Stimulated activated CD8-positive, alpha-beta memory T cell treated with anti-CD3 and anti-CD28 coated beads, Interleukin-7, amount 100 ng/mL, for 4 hours (primary cell): ENCODE measurements around the gene PARD3B.

Experiments
- DNase-seq, 2 donors: peaks; one replicate each; pipeline ENCODE4 v3.0.0-alpha.2; 2020; ENCODE audit warnings: low read depth in 2 of 2

Gene PARD3B

DNA sequence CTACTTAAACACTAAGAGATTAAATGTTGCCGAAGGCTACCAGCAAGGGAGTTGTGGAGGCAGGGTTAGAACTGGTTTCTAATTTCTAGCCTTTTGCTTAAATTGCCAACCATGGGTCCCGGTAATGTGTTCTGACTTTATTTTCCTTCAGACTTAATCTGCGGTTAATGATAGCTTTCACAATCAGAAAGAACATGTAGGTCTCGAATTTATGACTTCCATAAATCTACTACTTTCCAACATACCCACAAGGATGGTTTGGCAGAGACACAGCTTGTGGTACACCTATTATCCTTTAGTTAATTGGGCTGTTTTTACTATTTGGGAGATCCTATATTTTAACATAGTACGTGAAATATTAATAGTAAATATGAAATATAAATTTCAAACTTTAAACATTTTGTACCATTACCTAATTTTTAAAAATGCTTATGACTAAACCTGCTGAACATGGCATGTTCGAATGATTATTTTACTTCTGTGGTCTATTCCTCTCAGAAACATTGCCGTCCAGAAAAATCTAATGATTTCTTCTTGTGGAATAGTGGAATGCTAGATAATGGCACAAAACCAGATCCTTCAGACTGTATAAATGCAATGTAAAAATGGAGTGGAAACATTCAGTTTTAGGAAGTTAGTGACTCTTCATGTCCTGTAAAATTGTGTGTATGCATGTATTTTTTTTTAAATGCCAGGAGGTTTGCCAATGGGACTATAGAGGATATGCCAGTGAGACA, 41.3 kb downstream of the PARD3B start:
- no peak for DNase-seq

DNA sequence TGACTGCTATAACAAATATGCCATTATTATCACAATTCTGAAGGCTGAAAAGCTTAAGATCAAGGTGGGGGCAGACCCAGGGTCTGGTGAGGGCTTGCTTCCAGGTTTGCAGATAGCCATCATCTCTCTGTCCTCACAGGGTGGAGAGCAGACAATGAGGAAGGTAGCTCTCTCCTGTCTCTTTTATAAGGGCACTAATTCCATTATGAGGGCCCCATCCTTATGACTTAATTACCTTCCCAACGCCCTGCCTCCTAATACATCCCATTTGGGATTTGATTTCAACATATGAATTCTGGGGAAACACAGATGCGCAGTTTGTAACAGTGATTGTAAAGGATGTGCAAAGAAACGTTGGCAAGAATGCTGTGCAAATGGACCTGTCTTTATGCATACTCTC, 44.8 kb downstream of the PARD3B start:
- DNase-seq, result no peak

DNA sequence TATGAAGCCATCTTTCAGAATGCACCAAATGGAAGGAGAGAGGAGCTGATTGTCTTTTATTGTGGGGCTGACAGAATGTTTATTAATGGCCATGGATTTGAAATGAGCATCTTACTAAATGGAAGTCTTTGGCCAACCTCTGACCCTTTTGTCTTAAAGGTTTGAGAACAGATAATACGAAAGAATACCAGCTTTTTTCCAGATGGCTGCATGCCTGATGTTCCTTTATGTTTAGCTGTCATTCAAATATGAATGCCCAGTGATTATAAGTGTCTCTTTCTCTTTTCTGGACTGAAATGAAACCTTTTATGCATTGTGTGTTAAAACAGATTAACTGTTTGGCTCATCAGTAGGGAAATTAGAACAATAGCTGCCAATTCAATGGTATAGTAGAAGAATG, 46.0 kb downstream of the PARD3B start:
- no peak for DNase-seq

DNA sequence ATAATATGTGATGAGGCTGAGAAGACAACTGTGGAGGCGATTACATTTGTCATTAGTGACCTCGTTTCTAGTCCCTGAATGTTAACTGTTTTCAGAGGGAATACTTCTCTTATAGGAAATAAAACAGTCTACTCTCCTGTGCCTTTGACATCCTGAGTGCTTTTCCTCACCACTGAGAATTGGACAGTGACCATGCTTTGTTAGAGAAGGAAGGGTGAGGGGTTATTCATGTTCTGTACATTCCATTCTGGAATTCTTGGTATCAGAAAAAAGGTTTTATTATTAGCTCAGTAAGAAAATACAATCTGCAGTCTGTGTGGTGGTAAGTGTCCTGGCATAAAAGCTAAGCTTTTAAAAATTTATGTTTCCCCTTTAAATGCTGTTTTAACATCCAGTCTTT, 58.8 kb downstream of the PARD3B start:
- no peak for DNase-seq

DNA sequence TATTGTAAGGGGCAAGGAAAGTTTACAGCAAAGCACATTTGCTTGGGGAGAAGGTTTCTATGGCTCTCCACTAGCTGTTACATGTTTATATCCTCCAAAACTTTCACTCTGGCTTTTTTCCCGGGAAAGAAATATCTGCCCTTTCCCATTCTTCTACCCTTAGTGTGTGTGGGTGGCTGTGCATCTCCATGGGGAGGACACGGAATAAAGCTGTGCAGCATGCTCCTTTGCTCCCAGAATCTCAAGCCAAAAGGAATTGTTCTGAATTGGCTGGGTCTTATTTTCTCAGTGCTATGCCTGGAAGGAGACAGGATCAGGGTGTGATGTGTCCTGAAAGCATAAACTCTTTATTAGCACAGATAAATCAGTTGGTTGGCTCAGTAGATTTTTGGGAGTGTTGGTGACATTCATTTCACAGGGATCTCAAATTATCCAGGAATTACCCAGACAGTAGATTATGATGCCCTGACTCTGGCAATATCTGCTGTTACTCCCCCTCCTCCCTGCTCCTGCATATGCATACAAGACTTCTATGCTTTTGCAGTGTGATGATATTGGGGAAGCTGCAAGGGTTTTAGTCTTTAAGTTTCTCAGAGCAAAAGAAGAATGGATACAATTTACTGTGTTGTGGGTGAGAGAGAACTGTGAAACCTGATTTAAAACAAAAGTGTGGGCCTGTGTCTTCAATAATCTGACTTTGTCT, 63.1 kb downstream of the PARD3B start:
- no peak for DNase-seq

DNA sequence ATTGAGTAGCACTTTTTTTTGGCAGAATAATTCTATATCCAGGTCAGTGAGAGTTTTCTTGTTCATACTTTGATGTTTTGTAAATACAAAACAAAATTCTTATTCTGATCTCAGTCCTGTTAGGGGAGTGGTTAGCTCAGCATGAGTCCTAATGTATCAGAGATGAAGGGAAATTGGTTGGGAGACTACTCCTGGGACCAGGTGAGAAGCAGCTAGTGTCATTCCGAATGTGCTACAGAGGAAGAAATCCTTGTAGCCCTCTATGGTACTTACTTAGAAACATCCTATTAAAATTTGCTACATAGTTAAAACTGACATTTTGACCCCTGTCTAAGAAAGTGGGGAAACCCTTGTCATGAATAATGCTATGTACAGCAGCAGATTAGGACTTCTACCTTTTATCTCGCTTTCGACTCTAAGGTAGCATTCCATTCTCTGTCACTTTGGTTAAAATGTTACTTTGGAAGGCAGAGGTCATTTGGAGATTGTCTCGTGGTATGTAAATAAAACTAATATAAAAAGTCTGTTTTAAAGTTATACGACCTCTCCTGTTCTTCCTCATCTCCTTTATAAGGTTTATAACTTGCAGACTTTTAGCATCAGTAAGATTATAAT, 65.8 kb downstream of the PARD3B start:
- DNase-seq, result no peak

DNA sequence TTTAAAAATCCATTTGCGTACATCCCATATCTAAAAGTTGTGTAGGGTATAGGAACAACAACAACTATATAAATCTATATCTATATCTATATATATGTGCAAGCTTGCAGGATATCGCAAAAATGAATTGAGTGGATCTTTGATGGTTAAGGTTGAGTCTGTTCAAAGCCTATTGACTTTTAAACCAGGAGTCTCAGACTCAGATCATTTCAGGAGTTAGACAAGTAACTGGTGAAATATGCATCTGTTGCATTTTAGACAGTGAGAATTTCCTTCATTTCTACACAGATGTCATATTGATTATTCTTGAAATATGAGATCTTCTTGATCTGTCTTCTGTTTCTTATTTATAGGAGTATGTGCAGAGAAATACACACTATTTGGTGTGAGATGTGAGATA, 66.5 kb downstream of the PARD3B start:
- no peak for DNase-seq

DNA sequence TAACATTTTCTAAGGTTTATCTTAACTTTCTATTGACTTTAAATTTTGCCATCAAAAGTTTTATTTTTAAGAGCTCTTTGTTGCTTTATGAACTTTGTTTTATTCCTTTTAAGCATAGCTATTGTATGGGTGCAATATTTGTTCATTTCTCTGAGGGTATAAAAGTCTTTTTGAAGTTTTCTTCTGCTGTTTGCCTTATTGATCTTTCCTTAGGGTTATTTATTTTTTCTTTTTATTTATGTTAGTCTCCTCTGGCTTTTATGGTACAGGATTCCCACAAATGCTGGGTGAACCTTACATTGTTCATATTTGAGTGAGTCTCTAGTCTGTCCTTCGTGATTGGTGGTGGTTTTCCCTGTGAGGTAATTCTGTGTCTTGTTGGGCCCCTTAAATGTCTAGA, 68.4 kb downstream of the PARD3B start:
- DNase-seq, result no peak

DNA sequence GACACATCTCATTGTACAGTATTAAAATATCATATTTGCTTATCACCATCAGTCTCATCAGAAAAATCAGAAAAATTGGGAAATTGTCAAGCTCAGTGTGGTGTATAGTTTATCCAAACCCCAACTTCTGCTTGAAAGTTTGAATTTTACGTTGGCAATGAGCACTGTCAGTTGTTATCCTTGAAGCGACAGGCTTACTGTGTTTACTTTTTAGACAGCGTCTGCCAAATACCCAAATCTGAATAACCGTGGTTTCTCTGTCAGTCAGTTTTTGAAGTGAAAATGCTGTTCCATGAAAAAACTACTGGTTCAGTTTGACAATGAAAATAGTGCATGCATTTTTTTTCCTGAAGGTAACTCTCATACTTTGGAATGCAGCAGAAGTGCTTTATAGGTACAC, 70.2 kb downstream of the PARD3B start:
- no peak for DNase-seq

DNA sequence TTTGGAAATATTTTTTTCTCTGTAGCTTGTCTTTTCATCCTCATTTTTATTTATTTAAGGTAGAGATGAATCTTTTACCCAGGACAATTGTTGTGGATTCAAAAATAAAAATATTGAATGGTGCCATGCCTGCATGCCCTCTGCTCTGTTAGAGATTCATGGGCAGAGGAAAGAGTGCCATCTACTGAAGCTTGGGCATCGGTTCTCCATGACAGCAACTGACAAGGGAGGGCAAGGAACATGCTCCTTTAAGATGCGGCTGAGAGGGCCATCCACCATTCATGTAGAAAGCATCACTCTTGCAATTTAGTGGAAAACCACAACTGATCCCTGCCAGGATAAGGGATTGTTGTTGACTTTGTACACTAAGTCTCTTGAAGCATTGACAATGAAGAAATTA, 79.9 kb downstream of the PARD3B start:
- no peak for DNase-seq

DNA sequence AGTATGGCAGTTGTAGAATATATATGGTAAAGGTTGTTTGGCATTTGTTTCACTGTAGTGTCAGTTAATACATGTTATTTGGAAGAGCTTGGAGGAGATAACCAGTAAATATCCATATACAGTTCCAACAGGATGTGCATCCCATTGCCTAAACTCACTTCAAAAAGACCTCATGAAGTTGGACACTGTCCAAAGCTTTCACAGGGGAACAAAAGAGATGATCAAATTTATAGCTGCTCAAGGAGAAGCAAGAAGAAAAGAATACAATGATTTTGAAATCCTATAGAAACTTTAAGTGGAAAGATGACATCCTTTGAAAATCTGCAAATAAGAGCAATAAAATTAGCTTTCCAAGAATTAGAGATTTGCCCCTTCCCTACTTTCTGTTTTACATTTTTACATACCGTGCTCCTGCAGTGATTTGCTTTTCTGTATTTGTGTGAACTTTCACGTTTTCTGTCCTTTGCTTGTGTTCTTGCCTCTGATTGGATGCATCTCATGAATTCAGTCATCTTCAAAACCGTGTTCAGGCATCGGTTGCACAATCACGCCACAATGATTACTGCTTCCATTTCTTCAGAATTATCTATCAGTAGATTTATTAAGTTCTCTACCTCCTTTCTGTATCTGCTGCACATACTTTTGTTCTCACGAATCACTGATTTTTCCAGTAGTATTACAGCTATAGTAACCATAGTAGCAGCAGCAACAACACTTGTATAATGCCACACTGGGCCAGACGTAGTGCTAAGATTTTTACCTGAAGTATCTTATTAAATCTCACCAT, 83.8 kb downstream of the PARD3B start:
- no peak for DNase-seq

DNA sequence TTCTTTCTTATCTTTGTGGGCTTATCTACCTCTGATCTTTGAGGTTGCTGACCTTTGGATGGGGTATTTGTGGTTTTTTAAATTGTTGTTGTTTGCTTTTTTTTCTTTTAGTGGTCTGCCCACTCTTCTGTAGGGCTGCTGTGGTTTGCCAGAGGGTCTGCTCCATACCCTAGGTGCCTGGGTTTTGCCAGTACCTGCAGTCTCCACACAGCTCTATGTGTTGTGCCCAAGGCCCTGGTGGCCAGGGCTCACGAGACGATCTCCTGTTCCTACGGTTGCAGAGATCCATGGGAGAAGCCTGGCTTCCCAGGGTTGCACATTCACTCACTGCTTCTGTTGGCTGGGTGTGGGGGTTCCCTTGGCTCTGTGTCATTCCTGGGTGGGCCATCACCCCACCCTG, 87.1 kb downstream of the PARD3B start:
- no peak for DNase-seq

DNA sequence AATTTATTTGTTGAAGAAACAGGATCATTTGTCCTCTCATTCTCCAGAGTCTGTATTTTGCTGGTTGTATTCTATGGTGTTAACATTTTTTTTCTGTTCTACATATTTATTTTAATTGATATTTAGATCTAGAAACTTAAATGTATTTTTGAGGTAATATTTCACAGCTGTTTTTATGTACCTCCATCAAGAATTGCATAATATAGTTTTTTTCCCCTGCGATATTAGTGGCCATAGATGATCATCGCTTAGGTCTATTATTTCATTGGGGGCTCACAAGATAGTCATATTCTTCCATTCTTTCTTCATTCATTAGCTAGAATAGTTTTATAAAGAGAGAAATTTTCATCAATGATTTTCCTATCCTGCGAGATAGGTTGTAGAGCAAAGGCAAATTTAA, 89.3 kb downstream of the PARD3B start:
- DNase-seq, result no peak

DNA sequence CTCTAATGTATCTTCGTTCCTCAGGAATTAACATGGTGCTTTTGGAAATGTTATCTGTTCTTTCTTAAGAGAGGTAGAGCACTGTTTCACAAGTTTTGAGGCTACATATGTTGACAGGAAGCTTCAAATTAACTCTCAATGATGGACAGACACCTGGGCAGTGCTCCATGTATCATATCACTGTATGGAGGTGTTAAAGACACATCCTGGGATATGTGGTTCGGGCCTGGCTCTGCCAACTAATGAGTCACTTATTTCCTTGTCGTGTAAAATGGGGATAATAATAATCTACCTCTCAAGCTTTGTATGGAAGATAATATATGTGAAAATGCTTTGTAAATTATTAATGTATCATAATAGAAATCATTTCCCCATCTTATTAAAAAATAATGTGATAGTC, 90.2 kb downstream of the PARD3B start:
- DNase-seq, result no peak

DNA sequence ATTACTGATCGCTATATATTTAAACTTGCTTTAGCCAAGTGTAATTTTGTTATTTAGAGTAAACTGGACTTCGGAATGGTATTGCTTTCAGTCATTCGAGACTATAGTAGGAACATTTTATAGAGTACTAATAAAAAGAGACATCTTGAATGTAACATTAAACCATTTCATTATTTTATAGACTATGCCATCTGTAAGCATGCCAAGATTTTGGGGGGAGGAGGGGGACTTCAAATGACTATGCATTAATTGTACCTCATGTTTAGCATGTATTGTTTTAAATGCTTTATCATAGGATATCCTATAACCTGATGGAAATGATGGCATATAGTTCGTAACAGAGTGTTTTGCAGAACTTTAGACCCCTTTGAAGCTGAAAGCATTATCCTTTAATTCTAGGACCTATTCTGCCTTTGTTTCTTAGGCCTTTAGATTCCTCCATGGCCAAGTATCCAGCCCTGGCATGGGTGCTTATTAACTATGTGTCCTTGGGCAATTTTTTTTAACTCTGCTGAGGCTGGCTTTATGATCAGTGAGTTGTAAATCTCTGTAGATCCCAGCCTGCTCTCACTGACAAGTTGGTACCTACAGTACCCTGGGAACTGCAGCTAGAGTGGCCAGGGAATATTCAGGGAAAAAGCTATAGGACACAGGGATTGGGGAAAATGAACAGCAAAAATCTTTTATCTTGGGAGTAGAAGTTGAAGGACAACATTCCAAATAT, 93.4 kb downstream of the PARD3B start:
- no peak for DNase-seq

DNA sequence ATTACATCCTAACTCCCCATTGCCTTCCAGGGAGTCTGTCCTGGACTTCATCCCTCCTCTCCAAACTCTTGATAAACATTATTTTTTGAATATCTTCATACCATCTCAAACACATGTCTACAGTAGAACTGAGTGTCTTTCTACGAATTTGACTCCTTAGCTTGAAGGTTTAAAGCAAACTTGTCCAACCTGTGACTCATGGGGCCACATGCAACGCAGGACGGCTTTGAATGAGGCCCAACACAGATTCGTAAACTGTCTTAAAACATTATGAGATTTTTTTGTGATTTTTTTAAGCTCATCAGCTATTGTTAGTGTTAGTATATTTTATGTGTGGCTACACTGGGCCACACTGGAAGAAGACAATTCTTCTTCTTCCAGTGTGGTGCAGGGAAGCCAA, 98.1 kb downstream of the PARD3B start:
- no peak for DNase-seq

DNA sequence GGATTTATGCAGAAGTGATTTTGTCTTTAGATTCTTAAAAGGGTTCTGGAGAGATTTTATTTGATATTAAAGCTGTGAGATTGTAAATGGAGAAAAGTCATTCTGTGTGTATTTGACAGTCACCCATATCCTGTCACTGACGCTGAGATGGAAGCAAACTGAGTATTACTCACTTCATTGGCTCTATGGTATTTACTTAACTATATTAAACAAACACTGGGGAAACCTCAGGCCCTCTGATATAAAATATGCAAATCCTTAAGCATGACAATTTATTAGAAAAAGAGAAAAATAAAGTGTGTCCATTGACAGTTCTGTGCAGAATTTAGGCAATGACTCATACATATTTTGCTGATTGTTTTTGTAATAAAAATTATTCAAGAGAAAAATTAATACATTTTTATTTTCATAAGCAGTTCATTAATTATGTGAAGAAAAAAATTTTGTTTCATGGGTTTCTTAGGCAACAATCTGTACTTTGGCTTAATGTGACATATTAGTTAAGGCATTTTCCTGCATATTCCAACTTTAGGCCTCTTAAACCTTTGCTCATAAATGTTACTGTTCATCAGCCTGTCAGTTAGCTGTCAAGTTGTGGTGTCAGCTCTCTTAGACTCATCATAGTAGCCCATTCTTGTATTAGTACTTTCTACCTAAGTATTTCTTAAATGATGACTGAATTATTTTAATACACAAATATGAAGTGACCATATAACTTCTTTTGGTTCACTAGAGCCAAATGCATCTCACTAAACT, 99.9 kb downstream of the PARD3B start:
- no peak for DNase-seq

DNA sequence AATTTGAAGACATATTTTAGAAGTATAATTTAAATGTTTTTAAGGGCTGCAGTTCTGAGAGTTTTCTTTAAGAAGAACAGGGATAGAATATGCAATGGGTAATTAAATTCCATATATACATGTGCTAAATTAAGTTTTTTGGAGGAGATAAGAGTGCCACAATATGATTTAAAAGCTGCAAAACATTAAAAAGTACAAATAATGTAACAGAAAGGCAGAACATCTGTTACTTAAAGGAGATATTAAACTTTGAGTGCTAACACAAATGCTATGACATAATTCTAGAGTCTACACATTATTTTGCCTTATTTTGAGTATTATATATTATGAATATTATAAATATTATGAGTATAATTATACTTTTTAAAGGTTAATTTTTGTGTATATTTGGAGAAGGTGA, 102.4 kb downstream of the PARD3B start:
- no peak for DNase-seq

DNA sequence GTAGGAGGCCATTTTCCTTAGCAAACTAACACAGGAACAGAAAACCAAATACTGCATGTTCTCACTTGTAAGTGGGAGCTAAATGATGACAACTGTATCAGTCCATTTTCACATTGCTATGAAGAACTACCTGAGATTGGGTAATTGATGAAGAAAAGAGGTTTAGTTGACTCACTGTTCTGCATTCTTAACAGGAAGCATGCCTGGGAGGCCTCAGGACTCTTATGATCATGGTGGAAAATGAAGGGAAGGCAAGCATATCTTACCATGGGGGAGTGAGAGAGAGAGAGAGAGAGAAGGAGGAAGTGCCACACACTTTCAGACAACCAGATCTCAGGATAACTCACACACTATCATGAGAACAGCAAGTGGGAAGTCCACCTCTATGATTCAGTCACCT, 105.3 kb downstream of the PARD3B start:
- no peak for DNase-seq

DNA sequence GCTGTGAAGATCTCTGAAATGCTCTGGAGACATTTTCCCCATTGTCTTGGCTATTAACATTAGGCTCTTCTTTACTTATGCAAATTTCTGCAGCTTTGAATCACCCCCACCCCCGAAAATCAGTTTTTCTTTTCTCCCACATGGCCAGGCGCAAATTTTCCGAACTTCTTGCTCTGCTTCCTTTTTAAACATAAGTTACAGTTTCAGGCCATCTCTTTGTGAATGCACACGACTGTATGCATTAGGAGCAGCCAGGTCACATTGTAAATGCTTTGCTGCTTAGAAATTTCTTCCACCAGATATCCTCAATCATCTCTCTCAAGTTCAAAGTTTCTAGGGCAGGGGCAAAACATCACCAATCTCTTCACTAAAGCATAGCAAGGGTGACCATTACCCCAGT, 106.8 kb downstream of the PARD3B start:
- DNase-seq, result no peak

DNA sequence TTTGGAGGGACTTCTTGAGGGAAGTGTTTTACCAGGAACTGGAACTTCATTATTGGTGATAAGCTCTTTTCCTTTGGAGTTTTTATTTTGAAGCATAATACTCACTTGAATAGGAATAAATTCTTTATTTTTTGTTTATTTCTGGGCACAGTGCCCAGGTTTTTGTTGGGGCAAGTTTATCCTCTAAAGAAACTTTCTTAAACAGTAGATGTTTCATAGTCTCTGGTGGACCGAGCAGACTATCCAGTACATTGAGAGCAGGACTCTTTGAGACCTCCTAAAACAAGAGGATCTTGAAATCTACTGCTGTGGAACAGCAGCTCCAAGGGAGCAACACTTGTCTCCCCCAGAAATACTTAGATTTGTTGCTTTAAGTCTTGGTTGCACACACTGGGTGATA, 109.4 kb downstream of the PARD3B start:
- DNase-seq, result no peak
